RWPE2 (cell line): ENCODE measurements around the gene ZNF700.

Experiments used
- ATAC-seq: fragments of 200-7000 bp; cut with Tn5 transposase; 3 replicates; pipeline ENCODE4 v1.9.1; 2021; ENCODE audit warnings: low read depth
- DNase-seq: peaks from one replicate; pipeline ENCODE4 v3.0.0-alpha.2; 2020; ENCODE audit warnings: low spot score
- H3K27ac ChIP-seq: fragments of 450-650 bp; 2 replicates; pipeline ENCODE4 v1.5.1; 2017; ENCODE audit warnings: mild to moderate bottlenecking; ENCODE audit not compliant: poor library complexity, severe bottlenecking
- H3K27me3 ChIP-seq: fragments of 250-450 bp; sonication (Bioruptor Pico); 2 replicates; pipeline ENCODE4 v1.5.1; 2021; ENCODE audit warnings: mild to moderate bottlenecking, moderate library complexity; ENCODE audit not compliant: insufficient read depth, poor library complexity, severe bottlenecking
- H3K36me3 ChIP-seq: fragments of 250-450 bp; sonication (Bioruptor Pico); 2 replicates; pipeline ENCODE4 v1.5.1; 2020; ENCODE audit warnings: low read depth, mild to moderate bottlenecking, moderate library complexity
- H3K4me1 ChIP-seq: fragments of 250-450 bp; sonication (Bioruptor Pico); 2 replicates; pipeline ENCODE4 v1.5.1; 2021; ENCODE audit warnings: mild to moderate bottlenecking, moderate library complexity; ENCODE audit not compliant: insufficient read depth, poor library complexity, severe bottlenecking
- H3K4me3 ChIP-seq: fragments of 250-450 bp; sonication (Bioruptor Pico); 2 replicates; pipeline ENCODE4 v1.5.1; 2021; ENCODE audit warnings: mild to moderate bottlenecking, moderate library complexity; ENCODE audit not compliant: severe bottlenecking
- H3K9me3 ChIP-seq: fragments of 250-450 bp; sonication (Bioruptor Pico); 2 replicates; pipeline ENCODE4 v1.5.1; 2021; ENCODE audit warnings: mild to moderate bottlenecking, moderate library complexity; ENCODE audit not compliant: severe bottlenecking
- TF ChIP-seq, protein P1 (sequence below): fragments of 450-650 bp; IDR thresholded peaks from one replicate; pipeline ENCODE4 v1.5.1; 2017; ENCODE audit warnings: mild to moderate bottlenecking, moderate library complexity; ENCODE audit not compliant: poor library complexity, severe bottlenecking

Gene ZNF700

DNA sequence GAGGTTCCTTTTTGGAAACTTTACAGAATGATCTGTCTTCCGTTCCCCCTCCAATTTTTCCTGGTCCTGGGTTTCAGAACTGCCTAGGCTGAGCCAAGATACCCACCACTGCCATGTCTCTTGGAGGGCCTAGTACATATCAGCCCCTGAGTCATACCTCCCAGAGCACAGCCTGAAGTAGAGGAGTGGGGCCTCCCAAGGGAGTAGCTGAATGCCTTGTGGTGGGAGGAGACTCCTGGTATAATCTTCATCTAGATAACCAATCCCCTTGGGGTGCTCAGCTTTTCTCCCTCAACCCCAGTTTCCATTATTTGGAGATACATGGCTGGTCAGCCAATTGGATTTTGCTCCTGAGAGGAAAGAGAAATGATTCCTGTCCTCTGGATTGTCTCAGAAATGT is 70.3 kb downstream of the ZNF700 start:
- Histone ChIP-seq H3K4me3 (no peak overlapping the region), H3K27ac (no peak overlapping the region), H3K4me1 (no peaks in the 10 kb centered on the region), H3K9me3 (peaks cover 2% of the 10 kb centered on the region), H3K36me3 (peaks cover 5% of the 10 kb centered on the region; the same call in 1 of the 2 replicates), H3K27me3 (no peaks in the 10 kb centered on the region)
- ATAC-seq, result no peak
- no peak for DNase-seq
- TF ChIP-seq, protein P1, sequence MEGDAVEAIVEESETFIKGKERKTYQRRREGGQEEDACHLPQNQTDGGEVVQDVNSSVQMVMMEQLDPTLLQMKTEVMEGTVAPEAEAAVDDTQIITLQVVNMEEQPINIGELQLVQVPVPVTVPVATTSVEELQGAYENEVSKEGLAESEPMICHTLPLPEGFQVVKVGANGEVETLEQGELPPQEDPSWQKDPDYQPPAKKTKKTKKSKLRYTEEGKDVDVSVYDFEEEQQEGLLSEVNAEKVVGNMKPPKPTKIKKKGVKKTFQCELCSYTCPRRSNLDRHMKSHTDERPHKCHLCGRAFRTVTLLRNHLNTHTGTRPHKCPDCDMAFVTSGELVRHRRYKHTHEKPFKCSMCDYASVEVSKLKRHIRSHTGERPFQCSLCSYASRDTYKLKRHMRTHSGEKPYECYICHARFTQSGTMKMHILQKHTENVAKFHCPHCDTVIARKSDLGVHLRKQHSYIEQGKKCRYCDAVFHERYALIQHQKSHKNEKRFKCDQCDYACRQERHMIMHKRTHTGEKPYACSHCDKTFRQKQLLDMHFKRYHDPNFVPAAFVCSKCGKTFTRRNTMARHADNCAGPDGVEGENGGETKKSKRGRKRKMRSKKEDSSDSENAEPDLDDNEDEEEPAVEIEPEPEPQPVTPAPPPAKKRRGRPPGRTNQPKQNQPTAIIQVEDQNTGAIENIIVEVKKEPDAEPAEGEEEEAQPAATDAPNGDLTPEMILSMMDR, result no peak
